Measurements from ENCODE around the gene GCLM. TPM values are rescaled to one million over a fixed set of nuclear protein-coding genes. Genes with fewer than 3 reads are reported as not detected.

Gene GCLM
- total RNA-seq, result 30.8 and 40.1 TPM in 2 replicates

GRCh38 chr1:93909146-93910050, at the start of gene GCLM:
Gene GCLM (minus strand): TSS chr1:93909430. CDS start chr1:93909163, 267 bp downstream.

GRCh38 chr1:93878889-93879586, 30.2 kb downstream of the GCLM start, which contains the start of gene DNTTIP2:
Gene DNTTIP2 (minus strand): TSS chr1:93879206. CDS start chr1:93879148, 58 bp downstream.

Small RNA genes within 50 kb of the gene (small RNA-seq; reads per million reads assigned to genes)
- gene AL117351.2, result not detected
- not detected for gene MIR760

Other genes starting within 250 kb of the GCLM start
- gene BCAR3, start 227.6 kb downstream of the GCLM start, total RNA-seq, result 68.8 and 77.7 TPM in 2 replicates
- 22.2 TPM in 2 replicates for gene DNTTIP2, start 30.2 kb downstream of the GCLM start, total RNA-seq
- 0.85 and 2.4 TPM in 2 replicates for gene ABCA4, start 211.7 kb upstream of the GCLM start, total RNA-seq

Measured in hair follicle dermal papilla cell (primary cell).